Measurements from ENCODE around the gene LCE4A.
"Not testable (repeated sequence)": the region's sequence is repeated elsewhere in the genome, so short reads cannot be mapped to it uniquely, and the experiment has no call there.

The LCE4A gene, protein sequence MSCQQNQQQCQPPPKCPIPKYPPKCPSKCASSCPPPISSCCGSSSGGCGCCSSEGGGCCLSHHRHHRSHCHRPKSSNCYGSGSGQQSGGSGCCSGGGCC

DNA sequence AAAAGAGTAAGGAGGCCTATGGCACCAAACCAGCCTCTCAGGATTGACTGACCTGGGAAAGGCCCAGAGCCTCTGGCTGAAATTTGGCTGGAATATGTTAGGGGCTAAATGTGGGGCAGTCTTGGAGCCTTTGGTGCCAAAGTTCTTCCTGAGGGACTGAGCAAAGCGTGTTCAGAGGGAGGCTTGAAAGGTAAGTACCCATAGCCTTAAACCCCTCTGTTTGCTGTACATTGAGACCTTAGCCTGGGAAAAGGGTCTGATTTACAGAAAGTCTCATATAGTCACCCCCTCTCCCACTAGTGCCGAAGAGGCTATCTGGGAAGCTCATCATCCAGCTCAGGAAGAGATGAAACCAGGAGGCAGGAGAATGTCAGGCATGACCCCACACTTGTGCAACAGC is at the start of gene LCE4A:
LCE4A (plus strand) TSS at position 301 of the 400 bp plus-strand sequence. CDS start 916 bp downstream, outside the sequence.
- DNase-seq (ENCODE audit: low read depth): no peak

DNA sequence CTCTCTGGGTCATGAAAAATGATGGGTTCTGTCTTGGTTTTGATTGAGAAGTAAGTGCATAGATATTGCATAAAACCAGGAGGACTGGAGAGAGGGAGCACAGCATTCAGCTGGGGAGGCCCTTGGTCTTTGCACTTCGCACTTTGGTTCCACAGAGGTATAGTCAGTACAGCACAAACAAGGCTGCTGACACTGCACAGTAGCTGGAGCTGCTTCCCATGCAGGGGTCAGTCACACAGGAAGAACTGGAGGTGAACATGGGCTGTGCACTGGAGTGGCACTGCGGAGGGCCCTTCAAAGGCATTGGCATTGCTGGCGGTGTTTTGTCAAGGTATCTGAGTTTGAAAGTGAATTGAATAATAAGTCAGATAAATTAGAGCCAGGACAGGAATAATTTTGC is 49.3 kb upstream of the LCE4A start:
- DNase-seq (ENCODE audit: low read depth): no peak

DNA sequence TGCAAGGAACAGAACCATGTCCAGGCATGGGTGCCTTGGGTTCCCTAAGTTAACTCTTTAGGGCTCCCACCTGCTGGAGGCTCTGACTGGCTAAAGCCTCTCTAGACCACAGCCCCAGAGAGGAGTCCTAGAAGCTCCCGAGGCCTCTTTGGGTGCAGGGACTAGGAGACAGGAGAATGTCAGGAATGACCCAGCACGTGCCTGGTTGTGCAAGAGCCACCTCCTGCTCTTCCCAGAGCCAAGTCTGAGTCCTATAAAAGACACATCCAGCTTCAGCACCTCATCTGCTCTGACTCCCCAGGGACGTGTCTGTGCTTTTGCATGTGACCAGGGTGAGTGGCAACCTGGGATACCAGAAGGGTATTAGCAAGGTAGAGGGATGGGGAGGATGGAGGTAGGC is 44.9 kb upstream of the LCE4A start, which contains the start of gene LCE2D:
LCE2D (plus strand) TSS at position 283 of the 400 bp plus-strand sequence. CDS start 726 bp downstream, outside the sequence.
- no peak for DNase-seq (ENCODE audit: low read depth)

DNA sequence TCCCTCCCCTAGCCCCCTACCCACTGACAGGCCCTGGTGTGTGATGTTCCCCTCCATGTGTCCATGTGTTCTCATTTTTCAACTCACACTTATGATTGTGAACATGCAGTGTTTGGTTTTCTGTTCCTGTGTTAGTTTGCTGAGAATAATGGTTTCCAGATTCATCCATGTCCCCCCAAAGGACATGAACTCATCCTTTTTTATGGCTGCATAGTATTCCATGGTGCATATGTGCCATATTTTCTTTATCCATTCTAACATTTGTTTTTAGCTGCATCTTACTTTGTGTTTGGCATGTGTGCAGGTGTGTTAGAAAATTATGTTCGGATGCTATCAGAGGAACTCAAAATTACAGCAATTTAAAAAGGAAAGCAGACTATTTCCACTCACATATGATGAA is 41.8 kb upstream of the LCE4A start:
- not testable (repeated sequence) for DNase-seq (ENCODE audit: low read depth)

DNA sequence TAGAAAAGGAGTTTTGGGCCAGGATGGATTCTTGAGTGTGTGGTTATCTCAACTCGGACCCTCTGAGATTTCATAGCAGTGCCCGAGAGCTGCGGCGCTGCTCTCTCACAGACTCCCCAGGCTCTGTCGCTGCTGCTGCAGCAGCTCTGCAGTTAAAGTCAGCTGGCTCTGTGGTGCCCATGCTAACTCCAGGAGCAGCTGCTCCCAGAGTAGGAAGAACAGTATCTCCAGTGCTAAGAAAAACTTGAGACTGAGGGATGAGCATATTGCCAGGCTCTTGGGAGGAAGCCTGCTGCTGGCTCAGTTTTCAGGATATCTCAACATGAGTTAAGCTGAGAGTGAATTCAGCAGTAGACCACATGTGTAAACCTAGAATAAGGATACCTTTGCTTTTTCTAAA is 40.3 kb upstream of the LCE4A start:
- DNase-seq (ENCODE audit: low read depth): no peak

DNA sequence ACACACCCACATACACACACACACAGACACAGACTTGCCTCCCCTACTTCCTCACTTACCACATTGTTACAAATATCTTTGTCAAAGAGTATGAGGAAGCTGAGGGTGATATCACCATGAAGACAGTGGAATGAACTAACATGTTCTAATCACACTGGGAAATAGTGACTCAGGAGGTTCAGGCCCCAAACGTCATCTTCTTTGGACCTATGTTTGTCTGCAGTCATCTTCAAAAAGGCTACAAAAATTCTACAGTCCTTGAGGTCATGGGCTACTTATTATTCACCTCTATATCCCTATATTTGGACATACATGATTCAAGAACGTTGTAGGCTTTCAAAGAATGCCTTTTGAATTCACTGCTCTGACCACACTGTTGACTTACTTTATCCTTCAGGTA is 34.9 kb upstream of the LCE4A start:
- no peak for DNase-seq (ENCODE audit: low read depth)

DNA sequence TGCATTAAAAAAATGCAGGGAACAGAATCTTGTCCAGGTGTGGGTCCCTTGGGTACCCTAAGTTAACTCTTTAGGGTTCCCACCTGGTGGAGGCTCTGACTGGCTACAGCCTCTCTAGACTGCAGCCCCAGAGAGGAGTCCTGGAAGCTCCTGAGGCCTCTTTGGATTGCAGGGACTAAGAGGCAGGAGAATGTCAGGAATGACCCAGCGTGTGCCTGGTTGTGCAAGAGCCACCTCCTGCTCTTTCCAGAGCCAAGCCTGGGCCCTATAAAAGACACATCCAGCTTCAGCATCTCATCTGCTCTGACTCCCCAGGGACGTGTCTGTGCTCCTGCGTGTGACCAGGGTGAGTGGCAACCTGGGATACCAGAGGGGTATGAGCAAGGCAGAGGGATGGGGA is 33.0 kb upstream of the LCE4A start, which contains the start of gene LCE2C:
LCE2C (plus strand) TSS at position 297 of the 400 bp plus-strand sequence. CDS start 737 bp downstream, outside the sequence.
- DNase-seq (ENCODE audit: low read depth): not testable (repeated sequence)

DNA sequence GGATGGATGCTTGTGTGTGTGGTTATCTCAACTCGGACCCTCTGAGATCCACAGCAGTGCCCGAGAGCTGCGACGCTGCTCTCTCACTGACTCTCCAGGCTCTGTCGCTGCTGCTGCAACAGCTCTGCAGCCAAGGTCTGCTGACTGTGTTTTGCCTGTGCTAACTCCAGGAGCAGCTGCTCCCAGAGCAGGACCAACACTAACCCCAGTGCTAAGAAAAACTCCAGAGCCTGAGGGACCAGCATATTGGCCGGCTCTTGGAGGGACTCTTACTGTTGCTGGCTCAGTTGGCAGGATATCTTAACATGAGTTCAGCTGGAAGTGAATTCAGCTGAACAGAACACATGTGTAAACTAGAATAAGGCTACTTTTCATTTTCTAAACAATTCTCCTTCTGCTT is 28.5 kb upstream of the LCE4A start:
- DNase-seq (ENCODE audit: low read depth): no peak

DNA sequence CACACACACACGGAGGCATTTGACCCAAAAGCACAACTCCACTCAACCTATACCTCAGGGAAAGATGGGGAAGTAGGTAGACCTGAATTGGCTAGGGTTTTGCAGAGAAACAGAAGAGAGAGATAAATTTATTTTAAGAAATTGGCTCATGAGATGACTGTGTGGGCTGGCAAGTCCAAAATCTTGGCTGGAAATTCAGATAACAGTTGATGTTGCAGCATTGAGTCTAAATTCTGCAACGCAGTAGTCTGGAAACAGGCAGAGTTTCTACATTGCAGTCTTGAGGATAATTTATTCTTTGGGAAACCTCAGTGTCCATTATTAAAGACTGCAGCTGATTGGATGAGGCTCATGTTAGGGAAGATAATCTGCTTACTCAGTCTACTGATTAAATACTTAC is 26.3 kb upstream of the LCE4A start:
- DNase-seq (ENCODE audit: low read depth): no peak

DNA sequence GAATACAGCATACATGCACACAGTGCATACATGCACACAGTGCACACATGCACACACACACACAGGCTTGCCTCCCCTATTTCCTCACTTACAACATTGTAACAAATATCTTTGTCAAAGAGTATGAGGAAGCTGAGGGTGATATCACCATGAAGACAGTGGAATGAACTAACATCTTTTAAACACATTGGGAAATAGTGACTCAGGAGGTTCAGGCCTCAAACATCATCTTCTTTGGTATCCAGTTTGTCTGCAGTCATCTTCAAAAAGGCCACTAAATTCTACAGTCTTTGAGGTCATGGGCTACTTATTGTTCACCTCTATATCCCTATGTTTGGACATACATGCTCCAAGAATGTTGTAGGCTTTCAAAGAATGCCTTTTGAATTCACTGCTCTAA is 24.1 kb upstream of the LCE4A start:
- DNase-seq (ENCODE audit: low read depth): no peak

DNA sequence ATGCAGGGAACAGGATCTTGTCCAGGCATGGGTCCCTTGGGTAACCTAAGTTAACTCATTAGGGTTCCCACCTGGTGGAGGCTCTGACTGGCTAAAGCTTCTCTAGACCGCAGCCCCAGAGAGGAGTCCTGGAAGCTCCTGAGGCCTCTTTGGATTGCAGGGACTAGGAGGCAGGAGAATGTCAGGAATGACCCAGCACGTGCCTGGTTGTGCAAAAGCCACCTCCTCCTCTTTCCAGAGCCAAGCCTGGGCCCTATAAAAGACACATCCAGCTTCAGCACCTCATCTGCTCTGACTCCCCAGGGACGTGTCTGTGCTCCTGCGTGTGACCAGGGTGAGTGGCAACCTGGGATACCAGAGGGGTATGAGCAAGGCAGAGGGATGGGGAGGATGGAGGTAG is 22.1 kb upstream of the LCE4A start, which contains the start of gene LCE2B:
LCE2B (plus strand) TSS at position 301 of the 400 bp plus-strand sequence. CDS start 721 bp downstream, outside the sequence.
- DNase-seq (ENCODE audit: low read depth): not testable (repeated sequence)

DNA sequence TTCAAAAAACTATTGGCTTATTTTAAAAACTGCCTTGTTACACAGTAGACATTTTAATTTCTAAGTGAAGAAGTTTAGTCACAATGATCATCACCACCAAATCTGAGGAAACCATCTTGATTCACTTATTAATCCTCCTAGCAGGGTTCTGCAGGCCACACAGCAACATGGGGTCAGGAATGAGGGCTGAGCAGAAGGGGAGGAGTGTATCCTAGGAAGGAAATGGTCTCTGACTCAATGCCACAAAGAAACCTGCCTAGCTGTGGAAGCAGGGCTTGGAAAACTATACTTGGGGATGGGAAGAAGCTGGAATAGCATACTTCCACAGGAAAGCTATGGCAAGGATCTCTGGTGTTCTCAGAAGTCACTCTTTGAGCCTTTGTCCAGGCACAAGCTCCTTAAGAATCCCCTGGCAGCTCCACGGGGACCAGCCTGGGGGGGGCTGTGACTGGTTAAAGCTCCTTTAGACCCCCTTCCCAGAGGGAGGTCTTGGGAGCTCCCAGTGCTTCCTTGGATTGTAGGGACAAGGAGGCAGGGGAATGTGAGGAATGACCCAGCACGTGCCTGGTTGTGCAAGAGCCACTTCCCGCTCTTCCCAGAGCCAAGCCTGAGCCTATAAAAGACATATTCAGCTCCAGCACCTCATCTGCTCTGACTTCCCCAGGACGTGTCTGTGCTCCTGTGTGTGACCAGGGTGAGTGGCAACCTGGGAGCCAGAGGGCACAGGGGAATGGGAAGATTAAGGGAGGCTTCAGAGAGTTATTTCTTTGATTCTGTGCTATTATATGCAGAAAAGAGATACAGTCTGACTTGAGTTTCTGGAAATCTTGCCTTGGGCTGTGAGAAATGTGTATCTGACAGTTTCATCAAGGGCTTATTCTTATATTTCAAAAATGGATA is 10.0 kb upstream of the LCE4A start, which contains the start of gene LCE2A:
LCE2A (plus strand) TSS at position 645 of the 900 bp plus-strand sequence. CDS start 557 bp downstream, outside the sequence.
- no peak for DNase-seq (ENCODE audit: low read depth)

DNA sequence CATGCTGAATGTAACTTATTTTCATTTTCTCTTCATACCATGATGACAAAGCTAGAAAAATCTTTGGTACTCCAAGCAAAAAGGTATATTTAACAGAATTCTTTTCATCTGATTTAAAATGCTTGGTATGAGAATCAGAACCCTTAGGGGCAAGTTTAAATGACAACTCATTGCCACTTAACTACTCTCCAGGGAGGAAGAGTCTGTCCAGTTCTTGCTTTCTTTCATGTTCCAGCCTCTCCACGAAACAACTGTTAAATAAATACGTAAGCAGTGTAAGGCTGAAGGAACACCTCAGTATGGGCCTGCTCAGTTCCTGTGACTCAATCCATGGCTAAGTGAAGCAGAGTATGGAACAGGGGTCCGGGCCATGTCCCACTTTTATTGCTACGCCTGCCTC is 8.2 kb upstream of the LCE4A start:
- no peak for DNase-seq (ENCODE audit: low read depth)

DNA sequence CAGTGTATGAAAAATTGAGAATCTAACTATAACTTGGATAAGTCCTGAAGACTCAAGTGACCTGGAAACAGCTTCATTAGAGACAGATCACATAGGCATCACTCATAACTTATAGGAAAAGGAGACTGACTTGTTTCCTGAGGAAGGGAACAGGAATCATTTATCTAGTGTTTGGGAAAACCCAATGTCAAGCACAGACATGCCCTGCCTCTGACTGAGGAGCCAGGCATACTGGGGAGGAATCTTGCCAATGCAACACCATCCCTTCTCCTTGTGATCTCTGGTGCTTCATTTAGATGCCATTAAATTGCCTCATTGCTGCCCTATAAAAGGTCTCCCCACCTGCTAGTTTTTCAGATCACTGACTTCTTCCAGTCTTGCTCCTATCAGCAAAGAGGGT is 10.3 kb downstream of the LCE4A start:
- no peak for DNase-seq (ENCODE audit: low read depth)

DNA sequence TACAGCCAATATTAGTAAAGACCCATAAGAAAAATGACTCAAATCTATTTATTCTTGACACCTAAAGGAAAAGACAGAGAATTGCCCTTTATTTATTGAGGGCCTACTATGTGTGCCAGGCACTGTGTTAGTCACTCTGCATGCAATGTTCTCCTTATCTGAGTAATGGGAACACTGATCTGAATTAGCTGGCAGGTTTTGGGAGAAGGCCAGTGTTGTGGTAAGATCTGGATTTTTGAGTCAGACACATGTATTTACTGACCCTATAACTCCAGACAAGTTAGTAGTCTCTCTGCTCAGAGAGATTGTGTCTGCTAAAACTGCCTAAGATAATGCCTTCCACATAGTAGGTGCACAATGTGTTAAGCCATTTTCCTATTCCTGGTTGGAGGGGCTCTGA is 17.3 kb downstream of the LCE4A start:
- no peak for DNase-seq (ENCODE audit: low read depth)

DNA sequence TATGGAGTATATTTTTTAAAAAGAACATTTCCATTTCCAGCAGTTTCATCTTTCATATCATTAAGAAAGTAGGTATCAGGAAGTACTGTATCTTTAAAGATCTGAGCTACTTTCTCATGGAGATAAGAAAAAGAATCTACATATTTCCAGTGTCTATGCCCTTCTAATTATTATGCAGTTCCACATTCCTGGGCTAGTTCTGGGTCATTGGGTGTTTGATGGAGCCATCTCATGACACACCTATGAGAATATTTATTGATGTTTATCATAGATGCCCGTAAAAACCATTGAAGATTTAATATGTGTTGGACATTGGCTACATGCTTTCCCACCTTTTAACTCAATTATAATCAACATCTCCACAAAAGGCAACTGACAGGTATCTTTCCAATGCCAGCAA is 21.0 kb downstream of the LCE4A start:
- no peak for DNase-seq (ENCODE audit: low read depth)

DNA sequence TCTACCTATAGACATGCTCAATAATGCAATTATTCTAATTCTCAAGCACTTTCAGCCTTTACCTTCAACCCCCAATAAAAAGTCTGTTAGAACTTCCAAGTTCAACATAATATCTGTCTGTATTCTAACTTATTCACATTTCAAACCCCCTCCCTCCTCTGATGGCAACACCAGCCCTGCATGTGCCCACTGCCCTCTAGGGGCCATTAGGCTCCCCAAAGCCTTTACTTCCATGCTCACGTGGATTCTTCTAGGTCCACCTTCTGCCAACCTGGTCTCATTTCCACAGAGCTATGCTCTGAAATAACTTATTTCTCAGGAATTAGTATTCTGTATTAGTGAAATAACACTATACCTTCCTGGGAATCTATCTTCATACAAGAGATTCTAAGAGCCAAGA is 27.7 kb downstream of the LCE4A start:
- DNase-seq (ENCODE audit: low read depth): no peak

DNA sequence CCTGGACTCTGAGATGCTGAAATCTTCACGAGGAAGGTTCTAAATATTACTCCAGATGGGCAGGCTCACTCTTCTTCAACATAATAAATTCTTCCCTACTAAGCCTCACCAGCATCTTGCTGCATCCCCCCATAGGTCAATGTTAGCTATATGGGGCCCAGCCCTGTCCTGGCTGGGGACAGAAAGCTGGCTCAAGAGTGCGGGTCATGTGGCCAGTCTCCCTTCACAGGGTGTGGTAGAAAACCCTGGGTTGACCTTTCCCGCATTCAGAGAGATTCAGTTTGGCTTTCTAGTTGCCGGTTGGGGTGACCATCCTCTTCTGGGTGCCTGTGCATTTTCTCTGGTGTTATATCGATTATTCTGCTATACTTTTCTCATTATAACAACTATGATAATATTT is 30.0 kb downstream of the LCE4A start:
- DNase-seq (ENCODE audit: low read depth): no peak

DNA sequence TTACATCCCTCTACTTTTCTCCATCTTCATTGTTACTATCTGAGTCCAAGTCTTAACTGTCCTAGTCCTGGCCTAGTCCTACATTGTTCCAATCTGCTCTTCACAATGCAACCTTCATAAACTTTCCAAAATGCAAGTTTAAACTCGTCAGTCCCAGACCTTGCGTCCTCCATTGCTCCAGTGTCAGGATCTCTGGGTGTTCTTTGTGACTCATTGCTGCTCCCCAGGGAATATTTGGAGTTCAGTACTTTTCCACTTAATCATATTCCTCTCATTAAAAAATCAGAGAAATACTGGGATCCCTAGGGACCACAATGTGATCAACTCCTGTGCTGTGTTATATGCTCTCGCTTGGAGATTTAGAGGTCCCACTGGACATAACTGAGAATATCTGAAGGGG is 31.9 kb downstream of the LCE4A start:
- no peak for DNase-seq (ENCODE audit: low read depth)

DNA sequence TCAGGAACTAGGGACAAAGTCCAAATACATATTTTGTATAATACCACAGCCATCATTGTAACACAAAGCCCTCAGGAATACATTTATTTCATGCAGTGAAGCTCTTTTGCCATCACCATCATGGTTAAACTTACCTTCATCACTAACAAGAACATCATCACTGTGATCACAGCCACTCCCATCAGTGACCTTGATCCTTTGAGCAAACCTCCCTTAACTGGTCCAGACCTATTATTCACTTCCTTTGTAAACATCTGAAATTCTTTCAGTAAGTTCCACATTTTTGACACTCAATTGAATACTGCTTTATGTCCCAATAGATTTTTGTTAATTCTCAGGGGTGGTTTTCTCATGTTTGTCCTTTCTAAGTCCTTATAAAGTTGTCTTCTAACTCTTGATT is 33.7 kb downstream of the LCE4A start:
- no peak for DNase-seq (ENCODE audit: low read depth)

DNA sequence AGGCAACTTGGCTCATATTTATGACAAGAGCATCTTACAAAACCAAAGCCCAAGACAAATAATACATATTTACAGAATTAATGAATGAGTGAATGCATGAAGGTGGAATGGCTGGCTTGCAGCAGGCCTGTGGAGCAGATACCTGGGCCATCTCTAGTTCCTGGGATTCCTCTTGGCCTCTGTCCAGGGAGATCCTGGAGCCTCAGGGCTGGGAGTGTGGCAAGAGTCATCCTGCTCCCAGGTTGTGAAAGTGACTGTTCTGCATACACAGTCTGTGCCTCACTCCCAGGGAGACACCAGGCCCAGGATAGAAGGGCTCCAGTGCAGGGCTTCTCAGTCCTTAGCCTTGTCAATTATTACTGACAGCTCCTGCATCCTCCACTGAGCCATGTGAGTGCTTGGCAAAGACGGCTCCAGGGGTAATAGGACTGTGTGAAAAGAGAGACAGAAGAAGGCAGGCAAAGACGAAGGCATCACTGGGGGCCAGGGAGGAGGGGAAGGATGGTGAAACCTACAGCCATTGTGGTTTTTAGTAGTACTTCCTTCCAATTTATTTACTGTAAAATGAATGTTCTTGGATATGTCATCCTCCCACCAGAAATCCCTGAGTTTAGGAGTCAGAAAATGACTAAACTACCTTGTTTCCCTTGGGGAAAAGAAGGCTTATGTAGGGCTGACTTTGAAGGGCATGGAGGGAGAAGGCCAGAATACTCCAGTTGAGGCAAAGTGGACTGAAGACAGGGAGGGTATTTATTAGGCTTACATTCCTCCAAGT is 35.6 kb downstream of the LCE4A start:
- DNase-seq (ENCODE audit: low read depth): no peak

DNA sequence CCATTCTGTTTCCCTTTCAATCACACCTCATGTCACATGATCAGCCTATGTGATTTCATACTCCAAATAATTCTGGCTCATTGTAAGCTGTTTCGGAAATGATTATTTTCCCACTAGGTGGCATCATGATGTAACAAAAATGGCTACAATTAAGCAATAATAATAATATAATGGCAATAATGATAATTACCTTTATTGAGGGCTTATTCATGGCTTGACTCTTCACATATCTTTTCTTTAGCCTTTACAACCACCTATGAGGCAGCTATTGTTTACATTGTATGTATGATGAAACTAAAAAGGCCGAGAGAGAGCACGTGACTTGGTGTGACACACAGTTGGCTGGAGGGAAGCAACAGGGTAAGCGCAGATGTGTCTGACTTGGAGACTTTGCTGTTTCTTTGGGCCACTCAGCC is 37.3 kb downstream of the LCE4A start:
- DNase-seq (ENCODE audit: low read depth): no peak
